T47D (cell line): ENCODE data around the gene MRPL53.
"Not testable (repeated sequence)": the region's sequence is repeated elsewhere in the genome, so short reads cannot be mapped to it uniquely, and the experiment has no call there.

Experiments
- DNase-seq, 2 experiments: peaks; one replicate each; pipeline versions ENCODE4 v3.0.0 to v3.0.0-alpha.2; 2011 to 2012; ENCODE audit warnings: low read depth in 1 of 2, low spot score in 1 of 2
- JUND ChIP-seq: IDR thresholded peaks from 2 replicates; pipeline ENCODE4 v1.6.1; 2012; ENCODE audit warnings: low read depth
- in situ Hi-C: cut with HindIII; loops from 2 replicates; pipeline ENCODE4 v1.10.0; 2016; ENCODE audit warnings: low sequenced_read_pairs, low pct_unique_long_range_greater_than_20kb

Gene MRPL53

DNA sequence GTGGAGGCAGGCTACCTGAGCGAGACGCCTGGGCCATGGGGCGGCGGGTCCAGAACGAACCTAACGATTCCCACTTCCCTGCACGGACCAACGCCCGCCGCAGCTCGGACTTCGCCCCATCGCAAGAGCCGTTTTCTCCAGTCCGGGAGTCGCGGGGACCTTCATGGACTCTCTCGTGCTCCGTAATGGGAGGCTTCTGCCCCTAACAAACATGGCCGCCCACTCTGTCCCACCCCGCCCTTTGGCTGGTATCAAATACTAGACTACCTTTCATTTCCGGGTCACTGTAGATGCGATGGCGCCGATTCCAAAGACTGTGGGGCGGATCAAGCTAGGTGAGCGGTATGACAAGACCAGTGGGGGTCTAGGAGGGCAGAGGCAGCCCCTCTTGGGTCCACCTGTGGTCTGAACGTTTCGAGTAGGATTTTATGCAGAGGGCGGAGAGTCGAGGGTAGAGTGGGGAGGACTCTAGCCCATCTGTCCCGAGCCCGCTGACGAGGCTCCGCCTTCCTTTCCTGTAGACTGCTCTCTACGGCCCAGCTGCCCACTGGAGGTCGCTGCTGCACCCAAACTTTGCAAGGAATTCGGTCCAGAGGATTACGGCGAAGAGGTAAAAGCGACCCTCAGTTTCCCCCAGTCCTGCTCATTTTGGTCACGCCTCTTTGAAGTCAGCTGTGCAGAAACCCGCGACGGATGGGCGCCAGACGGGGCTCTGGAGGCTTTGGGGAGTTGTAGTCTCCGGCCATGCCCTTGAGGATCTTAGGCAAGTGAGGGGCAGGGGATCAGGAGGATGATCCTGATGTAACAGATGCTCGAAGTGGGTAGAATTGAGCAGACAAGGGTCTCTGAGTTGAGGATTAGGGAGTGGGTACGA, 10.6 kb upstream of the MRPL53 start, which contains the start of the genes CCDC142 and TTC31:
TSS of gene CCDC142 (minus strand) at position 198 of the 874 bp plus-strand sequence. CDS start at position 37, 161 bp downstream.
TSS of gene TTC31 (plus strand) at position 281 of the 874 bp plus-strand sequence. CDS start at position 296, 15 bp downstream.
- no peak for TF ChIP-seq JUND
- in situ Hi-C loops: no loop called here

DNA sequence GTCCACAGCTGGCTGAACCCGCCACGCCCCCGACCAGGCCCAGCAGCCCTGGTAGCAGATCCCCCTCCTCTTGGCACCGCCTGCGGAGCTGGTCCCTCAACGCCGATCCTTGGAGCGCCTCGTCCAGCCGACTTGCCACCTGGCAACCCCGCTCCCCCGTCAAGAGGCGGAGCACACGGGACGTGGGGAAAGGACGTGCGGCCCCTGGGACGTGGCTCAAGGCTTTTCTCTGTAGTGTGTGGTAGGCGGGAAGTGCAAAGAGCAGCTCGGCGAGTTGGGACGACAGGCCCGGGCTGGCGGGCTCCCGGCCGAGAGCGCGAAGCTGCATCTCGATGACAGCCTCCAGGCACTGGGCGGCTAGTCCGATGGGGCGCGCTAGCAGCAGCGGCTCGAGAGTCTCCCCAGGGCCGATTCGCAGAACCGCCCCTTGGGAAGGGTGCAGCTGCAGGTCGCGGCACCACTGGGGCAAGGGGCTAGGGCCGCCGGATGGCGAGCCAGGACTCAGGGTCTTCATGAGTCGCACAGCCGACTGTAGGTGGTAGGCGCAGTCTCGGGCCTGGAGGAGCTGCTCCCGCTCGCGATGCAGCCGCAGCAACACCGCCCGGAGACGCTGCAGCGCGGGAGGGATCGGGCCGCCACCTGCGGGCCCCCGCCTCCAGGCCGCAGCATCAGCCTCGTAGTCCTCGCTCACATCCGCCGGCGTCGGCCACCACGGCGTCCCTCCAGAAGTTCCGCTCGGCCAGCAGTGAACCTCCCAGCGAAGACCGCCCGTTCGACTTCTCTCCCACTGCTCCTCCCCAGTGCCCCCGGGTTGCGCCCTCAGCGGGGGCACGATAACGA, 9.7 kb upstream of the MRPL53 start:
- peak in 1 of 2 experiments; percentile 13 for DNase-seq
- TF ChIP-seq JUND: no peak
- in situ Hi-C loops: no loop called here

More for the DNA sequence above, 10.6 kb upstream of the MRPL53 start, which contains the start of the genes CCDC142 and TTC31:
- DNase-seq: peak; percentile 69 to 92

DNA sequence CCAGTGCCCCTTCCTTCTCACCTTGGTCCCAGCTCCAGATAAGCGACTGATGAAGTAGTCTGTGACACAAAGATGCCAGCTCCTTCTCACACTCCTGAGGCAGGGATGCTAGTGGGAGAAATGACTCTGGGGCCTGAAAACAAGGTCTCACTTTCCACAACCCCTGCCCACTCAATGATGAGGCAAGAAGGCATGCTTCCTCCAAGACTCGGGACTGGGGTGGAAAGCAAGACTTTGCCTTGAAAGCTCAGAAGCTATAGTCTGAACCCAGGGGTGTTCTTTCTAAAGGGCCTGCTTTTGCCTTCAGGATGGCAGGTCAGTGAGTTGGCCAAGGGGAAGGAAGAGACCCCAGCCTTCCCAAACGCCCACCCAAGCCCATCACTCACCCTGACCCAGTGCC, 9.0 kb upstream of the MRPL53 start:
- no peak for DNase-seq
- in situ Hi-C loops: no loop called here

DNA sequence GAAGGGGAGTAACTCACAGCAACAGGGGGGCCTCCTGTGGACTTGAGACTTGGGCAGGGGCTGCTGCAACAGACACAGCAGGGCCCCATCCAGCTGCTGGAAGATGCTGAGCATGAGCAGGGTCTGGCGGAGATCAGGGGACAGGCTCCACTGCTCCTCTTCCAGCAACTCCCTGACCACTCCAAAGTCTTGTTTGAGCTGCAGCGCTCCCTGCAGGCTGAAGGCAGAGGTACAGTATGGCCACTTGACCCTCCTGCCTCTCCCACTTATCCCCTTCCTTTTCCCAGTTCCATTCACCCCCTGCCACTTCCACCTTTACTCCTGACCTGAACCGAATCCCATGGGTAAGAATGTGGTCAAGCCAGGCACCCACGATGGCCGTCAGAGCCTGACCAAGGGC, 2.4 kb upstream of the MRPL53 start:
- TF ChIP-seq JUND: no peak
- in situ Hi-C loops: no loop called here
- DNase-seq: no peak

More for the DNA sequence above, 9.0 kb upstream of the MRPL53 start:
- no peak for TF ChIP-seq JUND

DNA sequence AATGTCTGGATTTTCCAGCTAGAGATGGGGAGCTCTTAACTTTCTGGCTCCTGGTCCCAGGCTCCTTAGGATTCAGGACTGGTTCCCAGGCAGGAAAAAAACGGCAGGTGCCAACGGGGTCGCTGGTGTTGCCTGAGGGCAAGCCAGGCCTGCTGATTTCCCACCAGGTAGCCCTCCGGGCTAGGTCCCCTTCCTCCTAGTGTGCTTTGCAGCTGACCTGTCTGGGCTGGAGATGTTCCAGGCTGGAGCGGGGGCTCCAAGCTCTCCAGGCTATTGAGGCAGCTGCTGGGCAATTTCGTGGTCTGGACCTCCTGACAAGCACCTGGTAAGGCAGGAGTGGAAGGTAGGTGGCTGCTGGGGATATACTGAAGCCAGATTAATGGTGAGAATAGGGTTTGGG, 2.0 kb upstream of the MRPL53 start:
- DNase-seq: no peak
- in situ Hi-C loops: no loop called here
- no peak for TF ChIP-seq JUND

DNA sequence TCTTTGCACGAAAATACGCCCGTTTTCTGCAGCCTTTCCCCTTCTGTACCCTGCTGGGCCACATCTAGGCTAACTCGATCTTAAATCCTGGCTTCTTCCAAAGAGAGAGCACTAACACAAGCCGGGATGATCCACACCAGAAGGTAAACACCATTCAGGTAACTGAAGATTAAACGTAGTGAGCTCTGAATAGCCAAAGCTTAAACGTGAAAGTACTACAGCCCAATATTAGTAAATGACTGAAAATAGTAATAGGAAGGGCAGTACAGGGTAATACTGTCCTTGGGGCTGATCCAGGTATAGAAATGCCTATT, 422 bp upstream of the MRPL53 start:
- no peak for DNase-seq
- in situ Hi-C loops: no loop called here
- no peak for TF ChIP-seq JUND

DNA sequence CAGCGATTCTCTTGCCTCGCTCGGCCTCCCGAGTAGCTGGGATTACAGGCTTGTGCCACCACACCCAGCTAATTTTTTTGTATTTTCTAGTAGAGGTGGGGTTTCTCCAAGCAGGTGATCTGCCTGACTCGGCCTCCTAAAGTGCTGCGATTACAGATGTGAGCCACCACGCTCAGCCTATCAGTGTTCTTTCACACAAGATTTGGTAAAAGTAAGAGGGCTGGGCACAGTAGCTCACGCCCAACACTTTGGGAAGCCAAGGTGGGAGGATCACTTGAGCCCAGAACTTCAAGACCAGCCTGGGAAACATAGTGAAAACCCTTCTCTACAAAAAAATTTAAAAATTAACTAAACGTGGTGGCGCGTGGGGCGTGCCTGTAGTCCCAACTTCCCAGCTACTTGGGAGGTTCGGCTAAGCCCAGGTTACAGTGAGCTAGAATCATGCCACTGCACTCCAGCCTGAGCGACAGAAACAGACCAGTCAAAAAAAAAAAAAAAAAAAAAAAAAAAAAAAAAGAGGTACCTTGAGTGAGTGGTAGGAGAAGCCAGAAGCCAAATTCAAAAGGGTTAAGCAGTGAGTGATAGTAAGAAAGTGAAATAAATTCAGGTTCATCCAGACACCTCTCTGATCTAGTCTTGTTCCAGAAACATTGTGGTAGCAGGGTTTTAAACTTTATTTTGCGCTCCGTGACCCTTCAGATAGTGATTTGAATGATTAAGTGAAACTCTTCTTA, 981 bp downstream of the MRPL53 start:
- no peak for TF ChIP-seq JUND
- DNase-seq: no peak
- in situ Hi-C loops: no loop called here

DNA sequence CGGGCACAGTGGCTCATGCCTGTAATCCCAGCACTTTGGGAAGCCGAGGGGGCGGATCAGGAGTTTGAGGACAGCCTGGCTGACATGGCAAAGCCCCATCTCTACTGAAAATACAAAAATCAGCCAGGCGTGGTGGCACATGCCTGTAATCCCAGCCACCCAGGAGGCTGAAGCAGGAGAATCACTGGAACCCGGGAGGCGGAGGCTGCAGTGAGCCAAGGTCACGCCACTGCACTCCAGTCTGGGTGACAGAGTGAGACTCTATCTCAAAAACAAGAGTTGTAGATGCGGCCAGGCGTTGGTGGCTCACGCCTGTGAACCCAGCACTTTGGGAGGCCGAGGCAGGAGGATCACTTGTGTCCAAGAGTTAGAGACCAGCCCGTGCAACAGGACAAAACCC, 1.7 kb downstream of the MRPL53 start:
- in situ Hi-C loops: not testable (repeated sequence)

DNA sequence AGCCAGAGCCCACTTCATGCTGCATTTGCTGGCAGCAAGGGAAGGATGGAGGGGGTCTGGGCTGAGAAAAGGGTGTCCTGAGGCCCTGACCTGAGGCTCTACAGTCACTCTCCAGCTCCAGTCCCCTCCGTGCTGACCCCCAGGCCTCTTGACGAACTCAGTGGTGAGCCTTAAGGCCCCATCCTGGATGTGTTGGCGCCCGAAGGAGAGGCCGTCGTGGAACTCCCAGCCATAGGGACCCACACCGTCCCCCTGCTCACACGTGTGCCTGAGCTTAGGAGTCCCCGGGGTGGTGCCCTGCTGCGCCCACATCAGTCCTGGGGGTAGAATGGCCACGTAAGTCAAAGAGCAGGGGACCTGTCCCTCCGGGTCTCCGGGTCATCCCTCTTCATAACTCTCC, 8.1 kb downstream of the MRPL53 start:
- DNase-seq: no peak
- in situ Hi-C loops: no loop called here

More for the DNA sequence above, 1.7 kb downstream of the MRPL53 start:
- DNase-seq: not testable (repeated sequence)

DNA sequence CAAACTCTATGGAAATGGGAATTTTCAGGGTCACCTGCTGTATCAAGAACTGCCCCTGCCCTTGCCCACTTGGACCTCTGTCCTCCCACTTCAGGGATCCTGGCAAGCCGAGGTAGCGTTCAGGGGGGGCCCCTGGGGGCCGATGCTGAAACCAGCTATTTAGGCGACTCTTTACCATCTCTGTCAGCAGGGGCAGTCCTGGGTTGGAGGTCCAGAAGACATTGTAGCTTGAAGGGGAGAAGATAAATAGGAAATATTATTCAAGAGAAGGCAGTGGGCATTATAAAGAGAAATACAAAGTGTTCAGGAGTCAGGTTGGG, 9.7 kb downstream of the MRPL53 start:
- TF ChIP-seq JUND: no peak
- in situ Hi-C loops: no loop called here
- no peak for DNase-seq

More for the DNA sequence above, 8.1 kb downstream of the MRPL53 start:
- no peak for TF ChIP-seq JUND

DNA sequence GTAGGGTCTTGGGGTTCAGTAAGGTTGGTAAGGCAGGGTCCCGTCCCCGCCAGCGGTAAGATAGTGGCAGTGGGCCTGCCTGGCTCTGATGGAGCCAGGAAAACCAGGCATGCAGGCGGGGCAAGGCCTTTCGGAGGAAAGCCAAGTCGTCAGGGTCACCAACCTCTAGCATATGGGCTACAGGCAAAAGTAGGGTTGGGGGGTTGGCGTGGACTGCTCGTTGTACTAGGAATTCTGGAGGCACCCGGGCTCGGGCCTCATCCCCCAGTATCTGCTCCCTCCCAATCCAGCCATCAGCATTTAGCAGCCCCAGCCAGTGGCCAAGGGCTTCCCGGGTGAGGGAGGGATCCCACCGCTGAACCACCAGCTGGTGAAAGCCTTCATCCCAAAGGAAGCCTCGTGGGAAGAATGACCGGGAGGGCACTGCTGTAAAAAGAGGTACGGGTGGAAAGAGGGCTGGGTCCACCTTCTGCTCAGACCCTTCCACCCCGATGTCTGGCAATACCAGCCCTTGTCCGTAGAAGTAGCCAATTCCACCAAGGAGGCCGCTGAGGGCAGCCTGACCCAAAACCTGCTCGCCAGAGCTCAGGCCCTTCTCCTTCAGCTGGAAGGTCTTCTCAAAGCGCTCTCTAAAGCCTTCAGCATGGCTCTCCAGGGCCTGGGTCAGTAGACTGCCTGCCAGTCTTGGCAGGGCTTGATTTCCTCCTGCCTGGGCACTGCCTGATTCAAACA, 10.3 kb downstream of the MRPL53 start:
- TF ChIP-seq JUND: no peak
- in situ Hi-C loops: no loop called here
- no peak for DNase-seq
